HG03064 (cell line): ENCODE results near the gene ZFYVE28.

Source experiments
- ATAC-seq: cut with Tn5 transposase; IDR thresholded peaks from one replicate; pipeline ENCODE4 v1.9.1; 2021; ENCODE audit warnings: low read depth; ENCODE audit not compliant: unreplicated experiment

ZFYVE28 gene

GRCh38 chr4:2335729-2336101 is 82.7 kb downstream of the ZFYVE28 start:
- ATAC-seq, result no peak

DNA sequence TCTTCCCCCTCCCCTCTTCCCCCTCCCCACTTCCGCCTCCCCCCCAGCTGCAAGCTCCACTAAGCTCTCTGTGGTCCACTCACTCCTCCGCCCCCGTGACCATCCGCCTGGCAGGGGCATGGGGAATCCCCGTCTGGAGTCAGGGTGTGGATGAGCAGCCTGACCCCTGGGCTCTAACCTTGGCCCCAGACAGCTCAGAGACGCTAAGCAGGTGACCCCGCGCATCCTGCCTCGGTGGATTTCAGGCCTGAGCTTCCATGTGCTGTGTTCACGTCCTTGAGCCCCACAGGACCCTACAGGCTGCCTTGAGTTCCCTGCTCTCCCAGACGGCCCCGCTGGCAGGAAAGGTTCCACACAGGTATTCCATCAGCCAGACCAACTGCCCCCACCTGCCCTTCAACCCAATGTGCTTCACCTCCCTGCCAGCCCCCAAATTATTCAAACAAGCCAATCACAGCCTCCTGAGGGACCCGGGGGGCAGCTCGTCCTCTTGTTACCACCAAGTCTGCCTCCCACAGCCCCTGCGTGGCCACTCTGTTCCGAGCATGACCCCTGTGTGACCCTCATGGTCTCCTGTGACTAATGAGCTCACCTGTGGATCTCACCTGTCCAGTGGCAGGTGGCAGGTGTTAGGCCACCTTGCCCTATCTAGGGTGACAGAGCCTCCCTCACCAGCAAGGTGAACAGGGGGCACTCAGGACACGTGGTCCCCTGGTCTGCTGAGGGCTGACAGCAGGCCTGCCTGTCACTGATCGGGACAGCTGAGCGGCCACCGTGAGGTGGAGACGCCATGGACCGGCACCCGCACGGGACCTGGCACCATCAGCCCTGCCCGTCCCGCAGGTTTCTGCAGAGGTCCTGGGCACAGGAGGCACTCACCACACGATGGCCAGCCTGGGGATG is 83.4 kb downstream of the ZFYVE28 start:
- ATAC-seq, result no peak

DNA sequence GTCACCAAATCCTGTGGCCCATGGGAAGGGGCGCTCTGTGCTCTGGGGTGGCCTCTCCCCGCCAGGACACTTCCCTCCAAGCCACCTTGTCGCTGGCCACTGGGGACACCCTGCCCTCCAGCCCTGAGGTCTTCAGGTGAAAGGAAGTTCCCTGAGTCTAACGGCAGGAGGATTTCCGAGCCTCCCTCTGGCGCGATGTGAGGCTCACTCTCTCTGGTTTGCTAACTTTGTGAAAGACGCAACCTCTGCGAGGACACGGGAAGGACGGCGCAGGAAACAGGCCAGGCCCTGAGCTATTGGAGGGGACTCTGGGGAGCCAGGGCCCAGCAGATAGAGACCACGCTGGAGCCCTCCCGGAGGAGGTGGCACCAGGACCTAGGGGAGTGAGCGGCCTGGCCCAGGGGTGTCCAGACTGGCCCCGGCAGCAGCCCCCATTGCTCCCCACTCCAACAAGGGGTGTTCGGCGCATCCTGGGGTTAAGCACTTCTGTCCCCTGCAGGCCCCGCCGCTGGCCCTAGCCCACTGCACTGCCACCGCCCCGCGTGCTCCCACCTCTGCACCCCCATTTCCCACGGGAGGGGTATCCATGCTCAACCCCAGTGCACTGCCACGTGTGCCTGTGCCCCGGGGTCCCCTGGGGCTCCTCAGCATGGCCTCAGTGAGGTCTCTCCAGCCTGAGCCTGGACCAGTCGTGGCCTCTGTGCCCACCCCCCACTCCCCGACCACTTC is 84.4 kb downstream of the ZFYVE28 start:
- ATAC-seq, result no peak

DNA sequence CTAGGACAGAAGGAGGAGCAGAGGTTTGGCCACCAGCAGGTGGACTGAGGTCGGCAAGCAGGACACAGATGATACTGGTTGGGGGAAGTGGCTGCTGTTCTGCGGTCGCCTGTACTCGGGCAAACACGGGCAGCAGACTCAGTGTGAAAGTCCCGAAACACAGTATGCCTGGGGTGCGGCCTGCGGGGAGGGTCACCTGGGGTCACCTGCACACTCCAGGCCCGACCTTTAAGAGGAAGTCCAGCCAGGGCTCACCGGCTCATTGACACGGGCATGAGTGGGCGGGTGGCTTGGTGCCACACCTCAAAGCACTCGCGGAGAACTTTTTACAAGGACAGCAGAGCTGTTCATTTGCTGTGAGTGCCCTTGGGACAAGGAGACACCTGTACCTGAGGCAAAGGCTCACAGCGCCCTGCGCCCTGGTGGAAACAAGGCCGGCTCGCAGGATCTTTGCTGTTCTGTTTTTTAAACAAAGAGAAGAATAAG is 85.0 kb downstream of the ZFYVE28 start:
- ATAC-seq, result no peak

DNA sequence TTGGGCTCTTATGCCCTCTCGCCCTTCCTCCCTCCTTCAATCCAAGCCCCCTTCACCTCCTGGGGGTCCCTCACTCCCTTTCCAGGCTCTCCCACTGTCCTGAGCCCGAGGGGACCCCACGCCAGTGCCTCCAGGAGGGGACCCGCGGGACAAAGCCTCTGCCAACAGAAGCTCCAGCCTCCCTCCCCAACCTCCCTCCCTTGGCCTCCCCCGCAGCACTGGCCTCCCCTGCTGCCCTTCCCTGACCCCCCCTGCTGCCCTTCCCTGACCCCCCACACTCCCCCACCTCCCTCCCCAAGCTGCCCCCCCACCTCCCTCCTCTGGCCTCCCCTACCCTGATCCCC is 85.5 kb downstream of the ZFYVE28 start:
- ATAC-seq, result no peak

- no peak for ATAC-seq
These were observed 86.1 kb downstream of the ZFYVE28 start for GRCh38 chr4:2332201-2332975.

DNA sequence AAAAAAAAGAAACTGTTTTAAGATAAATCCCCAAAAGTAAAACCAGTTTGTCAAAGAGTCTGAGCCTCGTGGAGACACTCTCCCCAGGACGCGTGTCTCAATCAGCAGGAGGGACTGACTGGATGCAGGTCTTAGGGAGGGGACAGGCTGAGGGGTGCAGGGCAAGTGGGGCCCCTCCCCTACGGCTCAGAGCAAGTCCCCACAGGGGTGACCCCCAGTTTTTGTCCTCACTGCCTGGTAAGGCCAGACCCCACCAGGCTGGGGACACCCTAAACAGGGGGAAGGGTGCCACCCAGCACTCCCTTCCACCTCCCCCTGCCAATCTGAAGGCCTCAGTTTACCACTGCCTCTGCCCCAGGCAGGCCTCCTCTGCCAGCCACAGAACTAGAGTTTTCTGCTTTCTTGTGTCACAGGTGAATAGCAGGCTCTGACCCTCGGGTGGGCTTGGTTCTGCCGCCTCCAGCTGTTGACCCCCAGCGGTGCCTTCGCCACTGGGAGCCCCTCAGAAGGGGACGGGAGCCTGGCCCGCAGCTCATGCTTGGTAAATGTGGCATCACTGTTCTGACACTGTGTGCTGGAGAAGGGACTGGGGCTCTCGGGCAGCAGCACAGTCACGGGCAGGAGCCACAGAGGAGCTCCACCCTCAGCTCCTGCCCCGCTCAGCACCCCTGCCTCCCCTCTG is 86.8 kb downstream of the ZFYVE28 start:
- ATAC-seq, result no peak

- ATAC-seq, result no peak
These were observed 87.4 kb downstream of the ZFYVE28 start for GRCh38 chr4:2331043-2331420.

DNA sequence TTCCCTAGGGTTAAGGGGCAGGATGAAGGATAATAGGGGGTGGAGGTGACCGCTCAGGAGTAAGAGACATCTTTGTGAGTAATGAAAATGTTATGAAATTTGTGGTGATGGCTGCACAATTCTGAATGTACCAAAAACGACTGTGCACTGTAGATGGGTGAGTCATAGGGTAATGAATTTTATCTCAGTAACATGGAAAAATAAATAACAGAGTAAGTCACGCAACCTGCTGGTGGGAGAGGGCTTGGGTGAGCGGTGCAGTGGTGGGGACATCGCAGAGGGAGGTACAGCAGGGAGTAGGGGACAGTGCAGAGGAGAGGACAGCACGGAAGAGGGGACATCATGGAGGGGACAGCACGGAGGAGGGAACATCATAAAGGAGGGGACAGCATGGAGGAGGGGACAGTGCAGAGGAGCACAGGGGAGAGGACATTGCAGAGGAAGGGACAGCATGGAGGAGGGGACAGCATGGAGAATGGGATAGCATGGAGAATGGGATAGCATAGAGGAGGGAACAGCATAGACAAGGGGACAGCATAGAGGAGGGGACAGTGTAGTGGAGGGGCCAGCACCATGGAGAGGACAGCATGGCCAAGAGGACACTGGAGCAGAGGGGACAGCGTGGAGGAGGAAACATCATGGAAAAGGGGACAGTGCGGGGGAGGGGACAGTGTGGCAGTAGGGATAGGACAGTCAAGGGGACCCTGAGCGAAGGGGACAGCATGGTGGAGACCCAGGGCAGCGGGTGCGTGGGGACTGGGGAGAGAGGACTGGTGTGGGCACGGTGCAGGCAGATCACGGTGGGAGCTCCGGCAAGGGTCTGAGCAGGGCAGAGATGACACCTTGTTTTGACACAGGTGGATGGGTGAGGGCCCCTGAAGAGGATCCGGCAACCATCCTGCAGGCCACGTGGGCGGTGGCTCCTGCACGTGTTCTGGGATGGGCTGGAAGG is 88.1 kb downstream of the ZFYVE28 start:
- no peak for ATAC-seq

DNA sequence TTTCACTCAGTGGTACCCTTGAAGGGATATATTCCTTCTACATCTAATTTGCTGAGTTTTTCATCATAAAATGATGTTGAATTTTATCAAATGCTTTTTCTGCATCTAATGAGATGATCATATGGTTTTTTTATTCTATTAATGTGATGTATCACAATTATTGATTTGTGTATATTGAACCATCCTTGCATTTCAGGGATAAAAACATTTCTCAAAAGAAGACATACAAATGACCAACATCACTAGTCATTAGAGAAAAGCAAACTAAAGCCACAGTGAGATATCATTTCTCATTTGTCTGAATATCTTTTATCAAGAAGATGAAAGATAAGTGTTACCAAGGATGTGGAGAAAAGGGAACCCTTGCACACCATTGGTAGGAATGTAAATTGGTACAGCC is 90.9 kb downstream of the ZFYVE28 start:
- ATAC-seq, result no peak

GRCh38 chr4:2324891-2325290 is 93.6 kb downstream of the ZFYVE28 start:
- ATAC-seq, result no peak

- ATAC-seq, result no peak
These were observed 95.6 kb downstream of the ZFYVE28 start for GRCh38 chr4:2322841-2323240.

GRCh38 chr4:2322227-2322626 is 96.2 kb downstream of the ZFYVE28 start:
- ATAC-seq, result no peak

- no peak for ATAC-seq
These were observed 96.9 kb downstream of the ZFYVE28 start for GRCh38 chr4:2321279-2322196.

GRCh38 chr4:2320746-2321145 is 97.7 kb downstream of the ZFYVE28 start:
- ATAC-seq, result no peak

- ATAC-seq, result no peak
These were observed 98.3 kb downstream of the ZFYVE28 start for GRCh38 chr4:2320152-2320551.

- no peak for ATAC-seq
These were observed 99.6 kb downstream of the ZFYVE28 start for GRCh38 chr4:2318885-2319284.

- ATAC-seq, result no peak
These were observed 100.0 kb downstream of the ZFYVE28 start for GRCh38 chr4:2318476-2318875.
